ENCODE results near the gene TDRD5. TPM values are rescaled to one million over a fixed set of nuclear protein-coding genes. Genes with fewer than 3 reads are reported as not detected.
A peak's percentile ranks its signal among the peaks of the same experiment; 100 is the strongest.

The TDRD5 gene
- total RNA-seq, 1 experiment from 2014 or later: not detected

DNA sequence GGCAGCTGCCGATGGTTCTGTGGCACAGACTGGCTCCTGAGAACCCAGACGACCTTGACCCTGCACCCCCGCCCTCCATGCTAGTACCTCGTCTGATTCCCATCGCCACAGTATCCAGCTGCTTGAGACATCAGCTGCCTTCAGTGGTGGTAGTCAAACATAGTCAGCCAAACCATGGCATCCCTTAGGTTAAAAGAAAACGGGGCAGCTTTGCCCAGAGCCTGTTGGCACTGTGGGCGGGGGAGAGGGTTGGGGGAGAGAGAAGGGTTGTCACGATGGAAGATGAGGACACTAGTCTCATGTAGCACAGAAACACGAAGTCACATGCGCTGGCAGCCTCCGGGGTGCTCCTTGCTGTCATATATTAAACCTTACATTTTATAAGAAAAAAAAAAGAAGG, 961 bp upstream of the TDRD5 start:
- Mint-ChIP-seq H3K27ac (ENCODE audit: unreplicated experiment) (no peak overlapping the region), H3K36me3 (ENCODE audit: insufficient read depth, unreplicated experiment) (no peaks in the 10 kb centered on the region), H3K9me3 (ENCODE audit: low read depth, unreplicated experiment) (no peaks in the 10 kb centered on the region), H3K4me1 (ENCODE audit: low read depth, unreplicated experiment) (no peaks in the 10 kb centered on the region), H3K27me3 (ENCODE audit: unreplicated experiment) (peaks cover 84% of the 10 kb centered on the region), H3K4me3 (ENCODE audit: low read depth, unreplicated experiment) (no peak overlapping the region)
- BruUV-seq (replicated peaks): no TSS peak
- TF ChIP-seq, protein P1, sequence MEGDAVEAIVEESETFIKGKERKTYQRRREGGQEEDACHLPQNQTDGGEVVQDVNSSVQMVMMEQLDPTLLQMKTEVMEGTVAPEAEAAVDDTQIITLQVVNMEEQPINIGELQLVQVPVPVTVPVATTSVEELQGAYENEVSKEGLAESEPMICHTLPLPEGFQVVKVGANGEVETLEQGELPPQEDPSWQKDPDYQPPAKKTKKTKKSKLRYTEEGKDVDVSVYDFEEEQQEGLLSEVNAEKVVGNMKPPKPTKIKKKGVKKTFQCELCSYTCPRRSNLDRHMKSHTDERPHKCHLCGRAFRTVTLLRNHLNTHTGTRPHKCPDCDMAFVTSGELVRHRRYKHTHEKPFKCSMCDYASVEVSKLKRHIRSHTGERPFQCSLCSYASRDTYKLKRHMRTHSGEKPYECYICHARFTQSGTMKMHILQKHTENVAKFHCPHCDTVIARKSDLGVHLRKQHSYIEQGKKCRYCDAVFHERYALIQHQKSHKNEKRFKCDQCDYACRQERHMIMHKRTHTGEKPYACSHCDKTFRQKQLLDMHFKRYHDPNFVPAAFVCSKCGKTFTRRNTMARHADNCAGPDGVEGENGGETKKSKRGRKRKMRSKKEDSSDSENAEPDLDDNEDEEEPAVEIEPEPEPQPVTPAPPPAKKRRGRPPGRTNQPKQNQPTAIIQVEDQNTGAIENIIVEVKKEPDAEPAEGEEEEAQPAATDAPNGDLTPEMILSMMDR (IDR thresholded peaks at IDR 0.05; ENCODE audit: unreplicated experiment): no peak
- intact Hi-C loops (cut with micrococcal nuclease; ENCODE audit: unreplicated experiment): loop anchor here (10.0 kb wide), 1 partner anchor 216 kb away; no protein-coding TSS in a partner anchor
- CTCF ChIA-PET: no interaction called here
- no peak for DNase-seq

- Mint-ChIP-seq H3K27ac (ENCODE audit: unreplicated experiment) (no peak overlapping the region), H3K27me3 (ENCODE audit: unreplicated experiment) (peaks cover 86% of the 10 kb centered on the region), H3K9me3 (ENCODE audit: low read depth, unreplicated experiment) (no peaks in the 10 kb centered on the region), H3K4me3 (ENCODE audit: low read depth, unreplicated experiment) (peak overlapping the region; percentile 65), H3K36me3 (ENCODE audit: insufficient read depth, unreplicated experiment) (no peaks in the 10 kb centered on the region), H3K4me1 (ENCODE audit: low read depth, unreplicated experiment) (no peaks in the 10 kb centered on the region)
- TF ChIP-seq, protein P1 (IDR thresholded peaks at IDR 0.05; ENCODE audit: unreplicated experiment): no peak
- CTCF ChIA-PET: no interaction called here
- BruUV-seq (replicated peaks): no TSS peak
- no peak for DNase-seq
- intact Hi-C loops (cut with micrococcal nuclease; ENCODE audit: unreplicated experiment): loop anchor here (10.0 kb wide), 1 partner anchor 216 kb away; no protein-coding TSS in a partner anchor
Observed at GRCh38 chr1:179591253-179591591, 410 bp upstream of the TDRD5 start.

DNA sequence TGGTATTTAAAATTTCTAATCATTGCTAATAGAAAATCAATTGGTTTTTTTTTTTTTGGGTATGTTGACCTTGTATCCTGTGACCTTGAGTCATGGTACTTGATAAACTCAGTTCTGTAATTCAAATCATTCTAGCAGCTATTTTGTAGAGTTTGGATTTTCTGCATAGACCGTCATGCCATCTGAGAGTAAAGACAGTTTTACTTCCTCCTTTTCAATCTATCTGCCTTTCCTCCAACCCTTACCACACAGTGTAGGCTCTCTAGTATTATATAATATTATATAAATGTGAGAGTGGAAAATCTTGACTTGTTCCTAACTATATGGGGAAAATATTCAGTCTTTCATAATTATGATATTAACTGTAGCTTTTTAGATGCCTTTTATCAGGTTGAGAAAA, 7.0 kb downstream of the TDRD5 start:
- Mint-ChIP-seq H3K4me3 (ENCODE audit: low read depth, unreplicated experiment) (no peak overlapping the region), H3K36me3 (ENCODE audit: insufficient read depth, unreplicated experiment) (no peaks in the 10 kb centered on the region)

DNA sequence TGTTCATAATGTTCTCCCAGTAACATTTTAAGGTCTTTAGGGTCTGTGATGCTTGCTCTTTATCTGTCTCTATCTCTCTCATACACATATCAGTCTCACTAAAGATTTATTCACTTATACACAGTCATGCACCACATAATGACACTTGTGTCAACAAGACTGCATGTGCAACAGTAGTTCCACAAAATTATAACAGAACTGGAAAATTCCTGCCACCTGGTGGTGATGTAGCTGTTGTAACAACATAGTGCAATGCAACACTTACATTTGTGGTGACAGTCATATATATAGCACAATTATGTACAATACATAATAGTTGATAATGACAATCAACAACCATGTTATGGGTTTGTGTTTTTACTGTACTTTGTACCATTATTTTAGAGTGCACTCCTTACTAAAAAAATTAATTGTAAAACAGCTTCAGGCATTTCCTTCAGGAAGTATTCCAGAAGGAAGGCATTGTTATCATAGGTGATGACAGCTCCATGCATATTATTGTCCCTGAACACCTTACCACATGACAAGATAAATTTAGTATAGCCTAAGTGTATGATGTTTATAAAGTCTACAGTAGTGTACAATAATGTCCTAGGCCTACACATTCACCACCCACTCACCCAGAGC, 8.1 kb downstream of the TDRD5 start:
- no peaks in the 10 kb centered on the region for H3K36me3 Mint-ChIP-seq (ENCODE audit: insufficient read depth, unreplicated experiment)
- H3K4me3 Mint-ChIP-seq (ENCODE audit: low read depth, unreplicated experiment): no peak overlapping the region
- H3K4me1 Mint-ChIP-seq (ENCODE audit: low read depth, unreplicated experiment): peaks cover 9% of the 10 kb centered on the region
- TF ChIP-seq, protein P1 (IDR thresholded peaks at IDR 0.05; ENCODE audit: unreplicated experiment): peak; percentile 45
- BruUV-seq (replicated peaks): no TSS peak
- no peaks in the 10 kb centered on the region for H3K9me3 Mint-ChIP-seq (ENCODE audit: low read depth, unreplicated experiment)
- intact Hi-C loops (cut with micrococcal nuclease; ENCODE audit: unreplicated experiment): loop anchor here (5.0 to 10.0 kb wide), 3 partner anchors 225 to 522 kb away; no protein-coding TSS in a partner anchor
- peak; percentile 67 for DNase-seq
- CTCF ChIA-PET: interaction anchor here (0.6 to 1.4 kb wide), 5 partner anchors 11 to 384 kb away, joined by 3 to 8 read pairs (median 3); no protein-coding TSS in a partner anchor
- H3K27ac Mint-ChIP-seq (ENCODE audit: unreplicated experiment): no peak overlapping the region
- H3K27me3 Mint-ChIP-seq (ENCODE audit: unreplicated experiment): peaks cover 70% of the 10 kb centered on the region

More for the DNA sequence above, 7.0 kb downstream of the TDRD5 start:
- Mint-ChIP-seq H3K27ac (ENCODE audit: unreplicated experiment) (no peak overlapping the region), H3K4me1 (ENCODE audit: low read depth, unreplicated experiment) (peaks cover 9% of the 10 kb centered on the region), H3K27me3 (ENCODE audit: unreplicated experiment) (peaks cover 70% of the 10 kb centered on the region), H3K9me3 (ENCODE audit: low read depth, unreplicated experiment) (no peaks in the 10 kb centered on the region)
- CTCF ChIA-PET: no interaction called here
- BruUV-seq (replicated peaks): no TSS peak
- no peak for DNase-seq
- intact Hi-C loops (cut with micrococcal nuclease; ENCODE audit: unreplicated experiment): loop anchor here (5.0 to 10.0 kb wide), 3 partner anchors 224 to 521 kb away; no protein-coding TSS in a partner anchor
- TF ChIP-seq, protein P1 (IDR thresholded peaks at IDR 0.05; ENCODE audit: unreplicated experiment): no peak

All from Calu3 (cell line).